Heart right ventricle (tissue), 16 donors: ENCODE data around the gene PTCH2. TPM values are rescaled to one million over a fixed set of nuclear protein-coding genes. Genes with fewer than 3 reads are reported as not detected.

Experiments
- ATAC-seq, 8 donors: fragments of 200-7000 bp; cut with Tn5 transposase; one replicate each; pipeline ENCODE4 v1.9.1; 2020; ENCODE audit warnings: mild to moderate bottlenecking in 8 of 8, moderate library complexity in 8 of 8, moderate number of reproducible peaks in 1 of 8
- DNase-seq, 2 donors: peaks; one replicate each; pipeline ENCODE4 v3.0.0-alpha.2; 2020
- H3K27ac ChIP-seq, 10 donors: fragments of 200-600 bp; sonication (generic) in 2 of 10; one replicate each; pipeline versions ENCODE4 v1.5.0 to v1.8.0; 2020 to 2022; ENCODE audit warnings: mild to moderate bottlenecking in 3 of 10
- H3K27me3 ChIP-seq, 7 donors: fragments of 200-600 bp; one replicate each; pipeline ENCODE4 v1.8.0; 2021 to 2022; ENCODE audit warnings: mild to moderate bottlenecking in 2 of 7
- H3K36me3 ChIP-seq, 9 donors: fragments of 200-600 bp; sonication (generic) in 1 of 9; one replicate each; pipeline versions ENCODE4 v1.5.0 to v1.8.0; 2020 to 2022; ENCODE audit warnings: mild to moderate bottlenecking in 2 of 9
- H3K4me1 ChIP-seq, 9 donors: fragments of 200-600 bp; sonication (generic) in 1 of 9; one replicate each; pipeline versions ENCODE4 v1.5.0 to v1.8.0; 2020 to 2022; ENCODE audit warnings: mild to moderate bottlenecking in 4 of 9
- H3K4me3 ChIP-seq, 10 donors: fragments of 200-600 bp; sonication (generic) in 2 of 10; one replicate each; pipeline versions ENCODE4 v1.5.0 to v1.8.0; 2020 to 2022; ENCODE audit warnings: mild to moderate bottlenecking in 7 of 10, moderate library complexity in 2 of 10
- H3K9me3 ChIP-seq, 11 donors: fragments of 200-600 bp in 10 of 11; sonication (generic) in 2 of 11; one replicate each; pipeline versions ENCODE4 v1.5.0 to v1.8.0; 2013 to 2022; ENCODE audit warnings: mild to moderate bottlenecking in 2 of 11, control low read depth in 1 of 11, moderate library complexity in 1 of 11
- WGBS, 2 donors: extraction: QIAGEN DNeasy Blood & Tissue Kit; methylation state at CpG; one replicate each; pipeline ENCODE4 v1.1.7; 2013; ENCODE audit warnings: inconsistent platforms in 1 of 2; 5-methylcytosine and 5-hydroxymethylcytosine counted together
- intact Hi-C, 10 donors: fragments of 100-400 bp; cut with DNase I; formaldehyde crosslinking; loops; one replicate each; pipeline versions ENCODE4 v1.11.1 to v1.14.2; 2022
- polyA plus RNA-seq, 2 donors: library from polyadenylated mRNA; stranded (reverse); fragments of 200-250 nt; gene quantifications; one replicate each; pipeline ENCODE4 v1.2.3, GENCODE V29; 2013
- total RNA-seq, 10 donors: library from RNA; stranded (reverse); fragmentation: NEBNext Ultra II Directional in 3 of 10; extraction: Animal tissue kit (Norgen Biotek cat#: 25700) in 3 of 10; gene quantifications; one replicate each; pipeline versions ENCODE4 v1.2.1 to v1.2.4, GENCODE V29; 2021 to 2023
- TF ChIP-seq, protein P1 (sequence below), 9 donors: fragments of 200-600 bp; sonication (generic) in 2 of 9; IDR thresholded peaks; one replicate each; pipeline versions ENCODE4 v1.5.0 to v1.8.0; 2021 to 2022; ENCODE audit warnings: antibody characterized with exemption in 9 of 9, mild to moderate bottlenecking in 5 of 9, moderate library complexity in 1 of 9
- donor health status: Arrhythmogenic right ventricular cardiomyopathy.
- donor health status: ischemic (EF 13 %, LVEDD 7.1; RV severe dilation, severe dysfunction).
- donor health status: healthy with polysubstance abuse.
- donor health status: DM: no; HTN: yes; CAD: no.
- donor health status: DM: no; HTN: no; CAD: no.
- donor health status: ischemic (EF 25% LVEDD 6.9; RV normal size, moderate dysfunction).
- donor health status: ischemic (EF 25% LVEDD 5.7; RV mildly dilated, moderate dysfunction).
- donor health status: healthy.
- donor health status: DM: yes; HTN: yes; CAD: no.
- donor health status: Ischemic cardiomyopathy.
- donor health status: ischemic (EF 35%, LVEDD 5.7; RV mildly dilated, moderate dysfunction).
- donor health status: nonischemic (EF 11% LVEDD 7.7; RV severe dilation, severe dysfunction).
- donor health status: DM: yes; HTN: yes; CAD: no.
- donor health status: PGD.
- donor health status: ischemic (EF 29% LVEDD 5.4; RV normal size, mild dysfunction).
- donor health status: nonischemic (EF 23%, LVEDD 6.1; RV moderate dilation, normal function).

PTCH2 gene
- total and polyA plus RNA-seq, 12 donors = 0.25 to 1.1 (median 0.44) TPM

DNA sequence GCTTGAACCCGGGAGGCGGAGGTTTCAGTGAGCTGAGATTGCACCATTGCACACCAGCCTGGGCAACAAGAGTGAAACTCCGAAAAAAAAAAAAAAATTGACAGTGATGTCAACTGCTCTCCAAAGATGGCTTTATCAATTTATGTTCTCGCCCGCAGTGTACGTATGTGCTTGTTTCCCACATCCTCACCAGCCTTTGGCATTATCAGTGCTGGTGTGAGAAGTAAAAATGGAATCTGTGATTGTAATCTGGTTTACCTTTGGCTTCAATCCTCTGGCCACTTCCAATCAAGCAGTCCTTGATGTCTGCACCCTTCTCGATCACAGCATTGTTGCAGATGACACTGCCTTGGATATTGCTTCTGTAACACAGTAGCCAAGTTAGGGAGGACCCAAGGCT is 14.4 kb upstream of the PTCH2 start:
- intact Hi-C loops = no loop called here
- DNase-seq (no peak), ATAC-seq (no peak)
- H3K4me3 ChIP-seq = no peak overlapping the region
- 95 to 99% methylated on average over 7 of the region's 7 CpGs for WGBS, 2 donors
- peaks cover 0 to 52% (median 7%) of the 10 kb centered on the region in 9 donors for H3K36me3 ChIP-seq
- TF ChIP-seq, protein P1, sequence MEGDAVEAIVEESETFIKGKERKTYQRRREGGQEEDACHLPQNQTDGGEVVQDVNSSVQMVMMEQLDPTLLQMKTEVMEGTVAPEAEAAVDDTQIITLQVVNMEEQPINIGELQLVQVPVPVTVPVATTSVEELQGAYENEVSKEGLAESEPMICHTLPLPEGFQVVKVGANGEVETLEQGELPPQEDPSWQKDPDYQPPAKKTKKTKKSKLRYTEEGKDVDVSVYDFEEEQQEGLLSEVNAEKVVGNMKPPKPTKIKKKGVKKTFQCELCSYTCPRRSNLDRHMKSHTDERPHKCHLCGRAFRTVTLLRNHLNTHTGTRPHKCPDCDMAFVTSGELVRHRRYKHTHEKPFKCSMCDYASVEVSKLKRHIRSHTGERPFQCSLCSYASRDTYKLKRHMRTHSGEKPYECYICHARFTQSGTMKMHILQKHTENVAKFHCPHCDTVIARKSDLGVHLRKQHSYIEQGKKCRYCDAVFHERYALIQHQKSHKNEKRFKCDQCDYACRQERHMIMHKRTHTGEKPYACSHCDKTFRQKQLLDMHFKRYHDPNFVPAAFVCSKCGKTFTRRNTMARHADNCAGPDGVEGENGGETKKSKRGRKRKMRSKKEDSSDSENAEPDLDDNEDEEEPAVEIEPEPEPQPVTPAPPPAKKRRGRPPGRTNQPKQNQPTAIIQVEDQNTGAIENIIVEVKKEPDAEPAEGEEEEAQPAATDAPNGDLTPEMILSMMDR (IDR thresholded peaks at IDR 0.05) = no peak
- no peak overlapping the region for H3K27ac ChIP-seq
- H3K4me1 ChIP-seq = peaks cover 0 to 26% (median 19%) of the 10 kb centered on the region in 9 donors
- no peaks in the 10 kb centered on the region for H3K9me3 ChIP-seq
- no peaks in the 10 kb centered on the region for H3K27me3 ChIP-seq

DNA sequence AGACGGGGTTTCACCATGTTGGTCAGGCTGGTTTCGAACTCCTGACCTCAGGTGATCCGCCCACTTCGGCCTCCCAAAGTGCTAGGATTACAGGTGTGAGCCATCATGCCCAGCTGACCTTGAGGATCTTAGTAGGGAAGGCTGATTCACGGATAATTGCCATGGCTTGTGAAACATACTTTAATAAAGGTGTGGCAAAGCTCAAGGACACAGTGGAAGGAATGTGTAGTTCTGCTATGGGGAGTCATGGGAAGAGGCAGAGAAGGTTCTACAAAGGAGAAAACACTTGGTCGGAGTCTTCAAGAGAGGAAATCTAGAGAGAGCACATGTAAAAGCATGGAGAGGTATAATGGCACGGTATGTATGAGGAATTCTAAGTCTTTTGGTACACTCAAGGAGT is 12.7 kb upstream of the PTCH2 start:
- H3K4me1 ChIP-seq = peaks cover 0 to 10% (median 5%) of the 10 kb centered on the region in 9 donors
- H3K9me3 ChIP-seq = no peaks in the 10 kb centered on the region
- DNase-seq (no peak), ATAC-seq (no peak)
- peaks cover 0 to 52% (median 7%) of the 10 kb centered on the region in 9 donors for H3K36me3 ChIP-seq
- H3K27me3 ChIP-seq = no peaks in the 10 kb centered on the region
- TF ChIP-seq, protein P1 (IDR thresholded peaks at IDR 0.05) = no peak
- intact Hi-C loops = no loop called here
- H3K27ac ChIP-seq = no peak overlapping the region
- no peak overlapping the region for H3K4me3 ChIP-seq
- 78 to 84% methylated on average over 7 of the region's 7 CpGs for WGBS, 2 donors

- Histone ChIP-seq H3K9me3 (no peaks in the 10 kb centered on the region), H3K4me1 (peaks cover 0 to 3% (median 0%) of the 10 kb centered on the region in 9 donors), H3K36me3 (peaks cover 0 to 60% (median 7%) of the 10 kb centered on the region in 9 donors), H3K27ac (no peak overlapping the region), H3K27me3 (no peaks in the 10 kb centered on the region), H3K4me3 (no peak overlapping the region)
- intact Hi-C loops = no loop called here
- TF ChIP-seq, protein P1 (IDR thresholded peaks at IDR 0.05) = no peak
- no peak for DNase-seq
- peak in 1 of 8 donors; percentile 42 for ATAC-seq
- WGBS, 2 donors = 78 to 93% methylated on average over 1 of the region's 1 CpG
Measured at GRCh38 chr1:44854970-44855369, 11.9 kb upstream of the PTCH2 start.

GRCh38 chr1:44853201-44853600 is 10.1 kb upstream of the PTCH2 start:
- Histone ChIP-seq H3K27ac (no peak overlapping the region), H3K27me3 (no peaks in the 10 kb centered on the region), H3K4me1 (peaks cover 0 to 17% (median 9%) of the 10 kb centered on the region in 9 donors), H3K36me3 (peaks cover 0 to 63% (median 7%) of the 10 kb centered on the region in 9 donors), H3K4me3 (no peak overlapping the region), H3K9me3 (no peaks in the 10 kb centered on the region)
- TF ChIP-seq, protein P1 (IDR thresholded peaks at IDR 0.05) = no peak
- intact Hi-C loops = no loop called here
- 96 to 99% methylated on average over 6 of the region's 6 CpGs for WGBS, 2 donors
- no peak for ATAC-seq
- DNase-seq = no peak
